Large intestine (tissue), 3 donors: ENCODE measurements around the gene VPS13A. TPM values are rescaled to one million over a fixed set of nuclear protein-coding genes. Genes with fewer than 3 reads are reported as not detected.
A peak's percentile ranks its signal among the peaks of the same experiment; 100 is the strongest.
"Not testable (repeated sequence)": the region's sequence is repeated elsewhere in the genome, so short reads cannot be mapped to it uniquely, and the experiment has no call there.

Experiments
- DNase-seq, 2 donors: peaks; one replicate each; pipeline versions ENCODE4 v3.0.0 to v3.0.0-alpha.2; 2013
- H3K27ac ChIP-seq: one replicate; pipeline ENCODE4 v1.5.1; 2013; ENCODE audit warnings: low read length
- H3K27me3 ChIP-seq: 2 replicates; pipeline ENCODE4 v1.6.1; 2013; ENCODE audit warnings: low read length; ENCODE audit not compliant: control insufficient read depth, insufficient read depth
- H3K36me3 ChIP-seq: 2 replicates; pipeline ENCODE4 v1.6.1; 2013; ENCODE audit warnings: low read length; ENCODE audit not compliant: control insufficient read depth, insufficient read depth
- H3K4me1 ChIP-seq: one replicate; pipeline ENCODE4 v1.6.1; 2013; ENCODE audit warnings: low read length; ENCODE audit not compliant: control insufficient read depth, insufficient read depth
- H3K4me3 ChIP-seq: one replicate; pipeline ENCODE4 v1.5.1; 2013; ENCODE audit warnings: low read length
- H3K9me3 ChIP-seq: one replicate; pipeline ENCODE4 v1.6.1; 2013; ENCODE audit warnings: mild to moderate bottlenecking, low read depth, low read length, moderate library complexity; ENCODE audit not compliant: control insufficient read depth
- WGBS: methylation state at CpG from one replicate; pipeline ENCODE4 v1.1.5; 2013; ENCODE audit warnings: low lambda C conversion rate; ENCODE audit not compliant: insufficient coverage; 5-methylcytosine and 5-hydroxymethylcytosine counted together
- polyA plus RNA-seq: library from polyadenylated mRNA; unstranded; fragments of 120-200 nt; gene quantifications from one replicate; pipeline ENCODE4 v1.2.1, GENCODE V29; 2013

The VPS13A gene
- polyA plus RNA-seq, 1 donor, result 56.0 TPM

GRCh38 chr9:77236693-77237092 lies 59.4 kb downstream of the VPS13A start:
- no peaks in the 10 kb centered on the region for H3K27me3 ChIP-seq
- no peak for DNase-seq
- peaks cover 4% of the 10 kb centered on the region for H3K36me3 ChIP-seq
- H3K9me3 ChIP-seq, result no peaks in the 10 kb centered on the region
- no peak overlapping the region for H3K4me3 ChIP-seq
- no CpG with 5 or more reads among the region's 5 CpGs for WGBS
- no peaks in the 10 kb centered on the region for H3K4me1 ChIP-seq
- H3K27ac ChIP-seq, result no peak overlapping the region

- no peak overlapping the region for H3K4me3 ChIP-seq
- DNase-seq, result no peak
- 100% methylated on average over 1 of the region's 2 CpGs for WGBS
- H3K9me3 ChIP-seq, result no peaks in the 10 kb centered on the region
- no peaks in the 10 kb centered on the region for H3K27me3 ChIP-seq
- no peaks in the 10 kb centered on the region for H3K4me1 ChIP-seq
- no peak overlapping the region for H3K27ac ChIP-seq
- peaks cover 3% of the 10 kb centered on the region for H3K36me3 ChIP-seq
Measured at GRCh38 chr9:77237896-77238295, 60.6 kb downstream of the VPS13A start.

DNA sequence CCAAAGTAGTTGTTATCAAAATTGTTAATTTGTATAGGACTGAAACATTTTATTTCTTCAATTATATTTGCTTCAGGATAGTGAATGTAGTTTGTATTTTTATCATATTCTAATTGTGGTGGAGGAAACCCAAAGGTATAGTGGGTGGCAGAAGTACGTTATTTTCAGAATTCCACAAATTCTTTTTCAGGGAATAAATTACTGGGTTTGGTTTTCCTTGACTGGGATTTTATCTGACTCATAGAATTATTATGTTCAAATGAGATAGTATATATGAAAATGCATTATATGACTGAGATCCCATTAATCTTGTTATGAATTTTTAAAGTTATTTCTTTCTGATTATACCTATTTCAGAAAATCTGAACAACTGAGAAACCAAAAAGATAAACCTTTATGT lies 73.7 kb downstream of the VPS13A start:
- H3K4me1 ChIP-seq, result no peaks in the 10 kb centered on the region
- H3K4me3 ChIP-seq, result no peak overlapping the region
- WGBS, result no CpG with 5 or more reads among the region's 1 CpG
- no peak overlapping the region for H3K27ac ChIP-seq
- peaks cover 10% of the 10 kb centered on the region for H3K36me3 ChIP-seq
- H3K27me3 ChIP-seq, result no peaks in the 10 kb centered on the region
- no peak for DNase-seq
- no peaks in the 10 kb centered on the region for H3K9me3 ChIP-seq

DNA sequence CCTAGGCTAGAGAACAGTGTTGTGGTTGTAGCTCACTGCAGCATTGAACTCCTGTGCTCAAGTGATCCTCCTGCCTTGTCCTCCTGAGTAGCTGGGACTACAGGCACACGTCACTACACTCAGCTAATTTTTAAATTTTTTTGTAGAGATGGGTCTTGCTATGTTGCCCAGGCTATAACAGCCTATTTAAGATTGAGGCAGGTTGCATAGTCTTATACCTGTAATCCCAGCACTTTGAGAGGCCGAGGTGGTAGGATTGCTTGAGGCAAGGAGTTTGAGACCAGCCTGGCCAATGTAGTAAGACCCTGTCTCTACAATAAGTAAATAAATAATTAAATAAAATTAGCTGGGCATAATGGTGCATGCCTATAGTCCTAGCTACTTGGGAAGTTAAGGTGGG lies 79.9 kb downstream of the VPS13A start:
- Histone ChIP-seq H3K27ac (no peak overlapping the region), H3K4me3 (no peak overlapping the region), H3K9me3 (no peaks in the 10 kb centered on the region), H3K36me3 (peaks cover 11% of the 10 kb centered on the region), H3K27me3 (no peaks in the 10 kb centered on the region), H3K4me1 (no peaks in the 10 kb centered on the region)
- no peak for DNase-seq
- no CpG with 5 or more reads among the region's 2 CpGs for WGBS

- H3K9me3 ChIP-seq, result peaks cover 3% of the 10 kb centered on the region
- 94% methylated on average over 5 of the region's 8 CpGs for WGBS
Measured at GRCh38 chr9:77261605-77262004, 84.3 kb downstream of the VPS13A start.

GRCh38 chr9:77267762-77268161 lies 90.4 kb downstream of the VPS13A start:
- DNase-seq, result not testable (repeated sequence)

More at GRCh38 chr9:77261605-77262004, 84.3 kb downstream of the VPS13A start:
- Histone ChIP-seq H3K27ac (no peak overlapping the region), H3K4me1 (no peaks in the 10 kb centered on the region), H3K36me3 (peaks cover 11% of the 10 kb centered on the region), H3K27me3 (no peaks in the 10 kb centered on the region), H3K4me3 (no peak overlapping the region)
- DNase-seq, result no peak

GRCh38 chr9:77271023-77271690 lies 93.8 kb downstream of the VPS13A start:
- Histone ChIP-seq H3K9me3 (no peaks in the 10 kb centered on the region), H3K4me1 (no peaks in the 10 kb centered on the region), H3K27ac (no peak overlapping the region), H3K36me3 (peaks cover 3% of the 10 kb centered on the region), H3K4me3 (no peak overlapping the region), H3K27me3 (no peaks in the 10 kb centered on the region)
- DNase-seq, result no peak
- 100% methylated on average over 1 of the region's 1 CpG for WGBS

More at GRCh38 chr9:77267762-77268161, 90.4 kb downstream of the VPS13A start:
- not testable (repeated sequence) for H3K4me3 ChIP-seq, H3K36me3 ChIP-seq, H3K4me1 ChIP-seq, H3K27me3 ChIP-seq, H3K9me3 ChIP-seq, H3K27ac ChIP-seq
- WGBS, result no CpG with 5 or more reads among the region's 5 CpGs

DNA sequence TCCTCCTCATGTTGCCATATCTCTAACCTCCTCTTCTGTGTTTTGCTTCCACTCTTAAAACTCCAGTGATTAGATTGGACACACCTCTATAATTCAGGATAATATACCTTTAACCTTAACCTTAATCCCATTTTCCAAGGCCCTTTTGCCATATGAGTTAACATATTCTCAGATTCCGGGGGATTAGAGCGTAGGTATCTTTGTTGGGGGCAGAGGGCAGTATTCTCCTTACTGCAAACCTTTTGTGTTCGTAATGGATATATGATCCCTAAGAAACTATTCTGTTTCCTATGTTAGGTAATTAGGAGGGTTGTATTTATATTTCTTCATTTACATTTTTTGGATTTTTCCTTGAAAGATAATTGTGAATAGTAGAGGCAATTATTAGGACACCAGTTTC lies 99.5 kb downstream of the VPS13A start:
- no peaks in the 10 kb centered on the region for H3K4me1 ChIP-seq
- H3K4me3 ChIP-seq, result no peak overlapping the region
- WGBS, result 20% methylated on average over 1 of the region's 3 CpGs
- DNase-seq, result no peak
- peak overlapping the region; percentile 70 for H3K27ac ChIP-seq
- H3K27me3 ChIP-seq, result no peaks in the 10 kb centered on the region
- no peaks in the 10 kb centered on the region for H3K9me3 ChIP-seq
- no peaks in the 10 kb centered on the region for H3K36me3 ChIP-seq

GRCh38 chr9:77277719-77278118 lies 100.4 kb downstream of the VPS13A start:
- Histone ChIP-seq H3K4me3 (no peak overlapping the region), H3K27ac (no peak overlapping the region), H3K36me3 (peaks cover 6% of the 10 kb centered on the region), H3K9me3 (no peaks in the 10 kb centered on the region), H3K27me3 (no peaks in the 10 kb centered on the region), H3K4me1 (no peaks in the 10 kb centered on the region)
- no peak for DNase-seq
- 100% methylated on average over 1 of the region's 3 CpGs for WGBS

DNA sequence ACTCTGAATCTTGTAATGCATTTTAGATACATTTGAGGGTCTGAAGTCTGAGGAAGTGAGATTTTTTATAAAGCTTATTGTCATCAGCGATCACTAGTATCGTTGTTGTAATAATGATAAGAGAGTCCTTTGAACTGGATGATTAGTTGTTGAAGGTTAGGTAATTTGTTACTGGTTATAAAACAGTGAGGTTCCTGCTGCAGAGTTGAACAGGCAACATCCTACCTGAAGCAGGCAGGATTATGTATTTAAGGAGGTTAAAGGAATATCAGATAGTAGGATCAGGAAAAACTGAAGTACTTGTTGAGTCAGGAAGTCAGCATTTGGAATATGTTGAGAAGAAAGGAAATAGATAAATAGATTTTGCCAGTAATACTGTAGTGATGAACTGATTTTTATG lies 106.7 kb downstream of the VPS13A start:
- peak; percentile 40 to 79 for DNase-seq
- Histone ChIP-seq H3K4me1 (peaks cover 11% of the 10 kb centered on the region), H3K4me3 (no peak overlapping the region), H3K36me3 (peaks cover 6% of the 10 kb centered on the region), H3K9me3 (peaks cover 2% of the 10 kb centered on the region), H3K27me3 (no peaks in the 10 kb centered on the region), H3K27ac (peak overlapping the region; percentile 53)
- 13% methylated on average over 2 of the region's 2 CpGs for WGBS

- Histone ChIP-seq H3K27me3 (no peaks in the 10 kb centered on the region), H3K27ac (peak overlapping the region; percentile 53), H3K4me3 (no peak overlapping the region), H3K9me3 (peaks cover 2% of the 10 kb centered on the region), H3K36me3 (peaks cover 6% of the 10 kb centered on the region), H3K4me1 (peaks cover 11% of the 10 kb centered on the region)
- 88% methylated on average over 1 of the region's 7 CpGs for WGBS
- no peak for DNase-seq
Measured at GRCh38 chr9:77284616-77285015, 107.3 kb downstream of the VPS13A start.
